HepG2 (cell line): ENCODE results near the gene RER1. TPM values are rescaled to one million over a fixed set of nuclear protein-coding genes. Genes with fewer than 3 reads are reported as not detected.

Source experiments
- ATAC-seq: fragments of 200-7000 bp; cut with Tn5 transposase; 3 replicates; pipeline ENCODE4 v1.9.1; 2020; ENCODE audit warnings: mild to moderate bottlenecking, moderate library complexity
- BruUV-seq: library from RNA; stranded (reverse); fragments of 400-500 nt; replicated peaks from 2 replicates; lab custom pipeline; 2021; lab: Mats Ljungman, UMichigan
- CTCF ChIA-PET: fragments of 300-600 bp; formaldehyde crosslinking; extraction: SDS; loops from one replicate; lab custom pipeline; 2021; ENCODE audit warnings: low total read pairs, inconsistent platforms, low intra/inter-chr PET ratio; lab: Yijun Ruan, JAX
- POLR2A ChIA-PET: fragments of 350-600 bp; sonication (Branson Sonifier 250); formaldehyde crosslinking; loops from one replicate; lab custom pipeline; 2020; ENCODE audit warnings: antibody characterized with exemption, inconsistent platforms; lab: Yijun Ruan, JAX
- DNase-seq: peaks from one replicate; pipeline ENCODE4 v3.0.0-alpha.2; 2015; ENCODE audit warnings: low spot score
- FAIRE-seq: peaks from 3 replicates; lab custom pipeline; 2011; peaks lifted over from hg19 to GRCh38; lab: Jason Lieb, UNC
- H2AFZ ChIP-seq: one replicate; pipeline ENCODE4 v1.6.1; 2011; ENCODE audit warnings: low read length, inconsistent platforms
- H3K27ac ChIP-seq: fragments of 300-600 bp; 3 replicates; pipeline ENCODE4 v1.8.0; 2011; ENCODE audit warnings: mixed run types, mild to moderate bottlenecking, mixed read lengths, low read length, inconsistent platforms; ENCODE audit not compliant: insufficient read depth; ENCODE audit errors: extremely low read length
- H3K27me3 ChIP-seq, 2 experiments: fragments of 200-600 bp in 1 of 2; 2 replicates in 1 of 2; 3 replicates in 1 of 2; pipeline versions ENCODE4 v1.6.0 to v1.8.0; 2011; ENCODE audit warnings: low read length in 2 of 2, mild to moderate bottlenecking in 2 of 2, moderate library complexity in 2 of 2, inconsistent platforms in 1 of 2; ENCODE audit not compliant: insufficient read depth in 2 of 2, control insufficient read depth in 1 of 2
- H3K36me3 ChIP-seq, 2 experiments: fragments of 200-600 bp in 1 of 2; replicated peaks in 1 of 2; 2 replicates in 1 of 2; 3 replicates in 1 of 2; pipeline versions ENCODE4 v1.5.1 to v1.8.0; 2011; ENCODE audit warnings: low read length in 2 of 2, inconsistent platforms in 1 of 2; ENCODE audit not compliant: insufficient read depth in 2 of 2, control insufficient read depth in 1 of 2
- H3K4me1 ChIP-seq: 2 replicates; pipeline ENCODE4 v1.5.1; 2012; ENCODE audit warnings: low read length, inconsistent platforms; ENCODE audit not compliant: insufficient read depth
- H3K4me2 ChIP-seq: 2 replicates; pipeline ENCODE4 v1.6.0; 2011; ENCODE audit warnings: low read depth, low read length, inconsistent platforms
- H3K4me3 ChIP-seq, 3 experiments: fragments of 200-600 bp in 1 of 3; sonication (generic), shearing (Covaris generic) in 1 of 3; replicated peaks in 1 of 3; 2 replicates each; pipeline ENCODE4 v1.5.1; 2011 to 2016; ENCODE audit warnings: low read length in 3 of 3, inconsistent platforms in 2 of 3, low read depth in 2 of 3, mild to moderate bottlenecking in 2 of 3, control low read depth in 1 of 3, mixed read lengths in 1 of 3; ENCODE audit not compliant: insufficient read depth in 1 of 3
- H3K79me2 ChIP-seq: one replicate; pipeline ENCODE4 v1.6.1; 2011; ENCODE audit warnings: low read length, inconsistent platforms; ENCODE audit not compliant: insufficient read depth
- H3K9ac ChIP-seq: 2 replicates; pipeline ENCODE4 v1.6.0; 2011; ENCODE audit warnings: mild to moderate bottlenecking, low read depth, low read length, inconsistent platforms; ENCODE audit not compliant: insufficient read depth
- H3K9me3 ChIP-seq: 2 replicates; pipeline ENCODE4 v1.5.1; 2012; ENCODE audit warnings: mild to moderate bottlenecking, low read length
- H4K20me1 ChIP-seq: 2 replicates; pipeline ENCODE4 v1.6.0; 2011; ENCODE audit warnings: inconsistent platforms, mild to moderate bottlenecking, low read length, moderate library complexity; ENCODE audit not compliant: insufficient read depth
- BRCA1 ChIP-seq: sonication (generic); formaldehyde crosslinking; IDR thresholded peaks from 2 replicates; pipeline ENCODE4 v1.4.0; 2020; ENCODE audit warnings: missing genetic modification reagents
- E2F2 ChIP-seq: sonication (generic); formaldehyde crosslinking; IDR thresholded peaks from 2 replicates; pipeline ENCODE4 v1.4.0; 2020; ENCODE audit warnings: missing genetic modification reagents, borderline replicate concordance
- MED13 ChIP-seq: sonication (generic); formaldehyde crosslinking; IDR thresholded peaks from 2 replicates; pipeline ENCODE4 v1.5.0; 2020; ENCODE audit warnings: missing genetic modification reagents
- SATB2 ChIP-seq: sonication (generic); formaldehyde crosslinking; IDR thresholded peaks from 2 replicates; pipeline ENCODE4 v1.5.0; 2020; ENCODE audit warnings: missing genetic modification reagents
- SOX13 ChIP-seq, 3 experiments: fragments of 450-650 bp in 1 of 3; sonication (generic) in 1 of 3; formaldehyde crosslinking in 1 of 3; IDR thresholded peaks in 2 of 3; conservative IDR thresholded peaks in 1 of 3; 2 replicates each; pipeline versions ENCODE4 v1.5.0 to v1.6.1; 2016 to 2020; ENCODE audit warnings: antibody characterized with exemption in 1 of 3, mild to moderate bottlenecking in 1 of 3, missing compliant biosample characterization in 1 of 3, missing genetic modification reagents in 1 of 3, moderate library complexity in 1 of 3
- ZNF121 ChIP-seq: sonication (generic); formaldehyde crosslinking; IDR thresholded peaks from 2 replicates; pipeline ENCODE4 v1.5.0; 2020; ENCODE audit warnings: mild to moderate bottlenecking, missing genetic modification reagents
- ZNF225 ChIP-seq: sonication (generic); formaldehyde crosslinking; IDR thresholded peaks from 2 replicates; pipeline ENCODE4 v1.4.0; 2020; ENCODE audit warnings: mild to moderate bottlenecking, missing genetic modification reagents
- ZNF446 ChIP-seq: sonication (generic); formaldehyde crosslinking; IDR thresholded peaks from 2 replicates; pipeline ENCODE4 v1.5.0; 2020; ENCODE audit warnings: mild to moderate bottlenecking, missing genetic modification reagents
- ZNF597 ChIP-seq: sonication (generic); formaldehyde crosslinking; IDR thresholded peaks from 2 replicates; pipeline ENCODE4 v1.5.0; 2020; ENCODE audit warnings: missing genetic modification reagents
- WGBS: methylation state at CpG from one replicate; pipeline ENCODE4 v1.1.6; 2017; ENCODE audit warnings: low lambda C conversion rate; 5-methylcytosine and 5-hydroxymethylcytosine counted together
- in situ Hi-C: cut with HindIII; loops from 2 replicates; pipeline ENCODE4 v1.10.0; 2017; ENCODE audit warnings: low pct_unique_long_range_greater_than_20kb; ENCODE audit not compliant: extremely low pct_ligation_motif_present
- intact Hi-C: fragments of 100-400 bp; cut with micrococcal nuclease; formaldehyde crosslinking; loops from one replicate; pipeline ENCODE4 v1.10.0; 2022; ENCODE audit not compliant: unreplicated experiment
- polyA plus RNA-seq, 8 experiments: library from polyadenylated mRNA; depleted of rRNA in 3 of 8; stranded (reverse) in 7 of 8; unstranded in 1 of 8; fragments of >200 nt; fragmentation: Illumina TruSeq in 4 of 8; extraction: Trizol in 4 of 8; gene quantifications; 2 replicates each; pipeline versions ENCODE4 v1.2.1 to v1.2.3, GENCODE V29; 2011 to 2016; ENCODE audit warnings: low read depth in 4 of 8, missing spikeins in 1 of 8, mixed read lengths in 1 of 8; ENCODE audit not compliant: insufficient read depth in 1 of 8
- total RNA-seq, 5 experiments: library from RNA; depleted of rRNA; stranded (reverse); fragments of >200 nt; fragmentation: Illumina TruSeq; extraction: Trizol; gene quantifications; 2 replicates each; pipeline ENCODE4 v1.2.3, GENCODE V29; 2016; ENCODE audit warnings: low read depth in 1 of 5
- TF ChIP-seq, protein P1 (sequence below): sonication (generic); formaldehyde crosslinking; IDR thresholded peaks from 2 replicates; pipeline ENCODE4 v1.5.1; 2020; ENCODE audit warnings: mild to moderate bottlenecking, missing genetic modification reagents, moderate library complexity
- TF ChIP-seq, protein P2 (sequence below): sonication (generic); formaldehyde crosslinking; IDR thresholded peaks from 2 replicates; pipeline ENCODE4 v1.4.0; 2020; ENCODE audit warnings: mild to moderate bottlenecking, missing genetic modification reagents

RER1 gene
- total and polyA plus RNA-seq, 2 of the 13 experiments (the other 11 are each of a cell fraction or from before 2014, with no cell fraction given): 128 to 164 TPM

DNA sequence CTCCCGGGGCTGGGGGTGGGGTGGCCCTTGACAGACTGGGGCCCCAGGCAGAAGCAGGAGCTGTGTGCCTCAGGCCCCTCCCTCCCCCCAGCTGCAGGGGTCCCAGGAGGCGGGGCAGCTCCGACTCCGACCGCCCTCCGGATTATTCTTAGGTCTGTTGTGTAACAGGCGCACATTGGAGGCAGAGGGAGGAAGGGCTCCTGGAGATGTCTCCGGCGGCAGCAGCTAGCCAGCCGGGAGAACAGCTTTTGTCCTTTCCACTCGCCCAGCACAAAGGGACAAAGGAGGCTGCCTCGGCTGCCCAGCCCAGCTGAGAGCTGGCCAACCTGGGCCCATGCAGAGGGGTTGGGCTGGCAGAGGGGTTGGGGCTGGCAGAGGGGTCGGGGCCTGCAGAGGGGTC, 54.8 kb downstream of the RER1 start:
- no peak overlapping the region for H3K27ac ChIP-seq
- H2AFZ ChIP-seq: no peak overlapping the region
- H3K9me3 ChIP-seq: no peaks in the 10 kb centered on the region
- no peak for ATAC-seq
- BruUV-seq: no TSS peak
- in situ Hi-C loops (no loop called here), intact Hi-C loops (no loop called here)
- H3K79me2 ChIP-seq: no peaks in the 10 kb centered on the region
- no peak overlapping the region for H3K4me2 ChIP-seq
- no peak overlapping the region for H3K9ac ChIP-seq
- DNase-seq: no peak
- H3K36me3 ChIP-seq: no peaks in the 10 kb centered on the region
- ChIA-PET POLR2A (no interaction called here), CTCF (no interaction called here)
- no peak overlapping the region for H3K4me3 ChIP-seq
- no peak for TF ChIP-seq SOX13 (IDR thresholded peaks at IDR 0.05)
- TF ChIP-seq SOX13 (CRISPR knock-in tag; conservative IDR thresholded peaks at IDR 0.05 in 1 of 2, IDR thresholded peaks at IDR 0.05 in 1 of 2): no peak
- TF ChIP-seq ZNF121 (CRISPR knock-in tag): no peak
- TF ChIP-seq E2F2 (CRISPR knock-in tag): no peak
- TF ChIP-seq, protein P1, sequence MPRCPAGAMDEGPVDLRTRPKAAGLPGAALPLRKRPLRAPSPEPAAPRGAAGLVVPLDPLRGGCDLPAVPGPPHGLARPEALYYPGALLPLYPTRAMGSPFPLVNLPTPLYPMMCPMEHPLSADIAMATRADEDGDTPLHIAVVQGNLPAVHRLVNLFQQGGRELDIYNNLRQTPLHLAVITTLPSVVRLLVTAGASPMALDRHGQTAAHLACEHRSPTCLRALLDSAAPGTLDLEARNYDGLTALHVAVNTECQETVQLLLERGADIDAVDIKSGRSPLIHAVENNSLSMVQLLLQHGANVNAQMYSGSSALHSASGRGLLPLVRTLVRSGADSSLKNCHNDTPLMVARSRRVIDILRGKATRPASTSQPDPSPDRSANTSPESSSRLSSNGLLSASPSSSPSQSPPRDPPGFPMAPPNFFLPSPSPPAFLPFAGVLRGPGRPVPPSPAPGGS: no peak
- TF ChIP-seq, protein P2, sequence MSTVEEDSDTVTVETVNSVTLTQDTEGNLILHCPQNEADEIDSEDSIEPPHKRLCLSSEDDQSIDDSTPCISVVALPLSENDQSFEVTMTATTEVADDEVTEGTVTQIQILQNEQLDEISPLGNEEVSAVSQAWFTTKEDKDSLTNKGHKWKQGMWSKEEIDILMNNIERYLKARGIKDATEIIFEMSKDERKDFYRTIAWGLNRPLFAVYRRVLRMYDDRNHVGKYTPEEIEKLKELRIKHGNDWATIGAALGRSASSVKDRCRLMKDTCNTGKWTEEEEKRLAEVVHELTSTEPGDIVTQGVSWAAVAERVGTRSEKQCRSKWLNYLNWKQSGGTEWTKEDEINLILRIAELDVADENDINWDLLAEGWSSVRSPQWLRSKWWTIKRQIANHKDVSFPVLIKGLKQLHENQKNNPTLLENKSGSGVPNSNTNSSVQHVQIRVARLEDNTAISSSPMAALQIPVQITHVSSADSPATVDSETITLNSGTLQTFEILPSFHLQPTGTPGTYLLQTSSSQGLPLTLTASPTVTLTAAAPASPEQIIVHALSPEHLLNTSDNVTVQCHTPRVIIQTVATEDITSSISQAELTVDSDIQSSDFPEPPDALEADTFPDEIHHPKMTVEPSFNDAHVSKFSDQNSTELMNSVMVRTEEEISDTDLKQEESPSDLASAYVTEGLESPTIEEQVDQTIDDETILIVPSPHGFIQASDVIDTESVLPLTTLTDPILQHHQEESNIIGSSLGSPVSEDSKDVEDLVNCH: no peak
- TF ChIP-seq ZNF446 (CRISPR knock-in tag): no peak
- TF ChIP-seq ZNF597 (CRISPR knock-in tag): no peak
- TF ChIP-seq SATB2 (CRISPR knock-in tag): no peak
- TF ChIP-seq MED13 (CRISPR knock-in tag): no peak
- no peak for TF ChIP-seq ZNF225 (CRISPR knock-in tag)
- TF ChIP-seq BRCA1 (CRISPR knock-in tag): no peak
- no CpG with 5 or more reads among the region's 13 CpGs for WGBS
- H3K27me3 ChIP-seq: peaks cover 40 to 79% of the 10 kb centered on the region in 2 experiments
- no peak for FAIRE-seq
- H4K20me1 ChIP-seq: peaks cover 3% of the 10 kb centered on the region; the same call in 1 of the 2 replicates
- H3K4me1 ChIP-seq: no peaks in the 10 kb centered on the region; the same call in 1 of the 2 replicates
